ENCODE measurements around the gene HECTD1.

- TF ChIP-seq CTCF (conservative IDR thresholded peaks at IDR 0.05; ENCODE audit: low read length) (no peak), EZH2phosphoT487 (IDR thresholded peaks at IDR 0.05; ENCODE audit: borderline replicate concordance, low read depth, low read length) (no peak)
Measured at GRCh38 chr14:31169877-31170276, 37.7 kb downstream of the HECTD1 start.
